Neural cell (in vitro differentiated cells): ENCODE data around the gene FLRT2. TPM values are rescaled to one million over a fixed set of nuclear protein-coding genes. Genes with fewer than 3 reads are reported as not detected.

ENCODE experiments used
- H2AFZ ChIP-seq: fragments of 200-600, 300-800 bp; sonication (generic), shearing (Covaris generic); 2 replicates; pipeline ENCODE4 v1.6.0; 2014; ENCODE audit warnings: low read depth, mild to moderate bottlenecking, antibody characterized with exemption, low read length, moderate library complexity
- H3F3A ChIP-seq: fragments of 200-600 bp; shearing (Covaris generic); 2 replicates; pipeline ENCODE4 v1.6.1; 2016; ENCODE audit warnings: mild to moderate bottlenecking, moderate library complexity, mixed read lengths, antibody characterized with exemption, low read length; ENCODE audit not compliant: insufficient read depth, poor library complexity, severe bottlenecking
- H3K27ac ChIP-seq: fragments of 200-600, 300-800 bp; sonication (generic), shearing (Covaris generic); 2 replicates; pipeline ENCODE4 v1.5.1; 2014; ENCODE audit warnings: mild to moderate bottlenecking, low read length, moderate library complexity
- H3K27me3 ChIP-seq: fragments of 300-800, 200-600 bp; sonication (generic), shearing (Covaris generic); 2 replicates; pipeline ENCODE4 v1.6.0; 2014; ENCODE audit warnings: mild to moderate bottlenecking, low read depth, low read length, moderate library complexity; ENCODE audit not compliant: insufficient read depth
- H3K36me3 ChIP-seq: fragments of 300-800, 200-600 bp; sonication (generic), shearing (Covaris generic); 2 replicates; pipeline ENCODE4 v1.5.1; 2014; ENCODE audit warnings: mild to moderate bottlenecking, antibody characterized with exemption, low read length, moderate library complexity; ENCODE audit not compliant: insufficient read depth
- H3K4me2 ChIP-seq: fragments of 300-800, 200-600 bp; sonication (generic), shearing (Covaris generic); 2 replicates; pipeline ENCODE4 v1.6.0; 2014; ENCODE audit warnings: mild to moderate bottlenecking, low read length
- H3K4me3 ChIP-seq: fragments of 300-800, 200-600 bp; sonication (generic), shearing (Covaris generic); 2 replicates; pipeline ENCODE4 v1.5.1; 2014; ENCODE audit warnings: mild to moderate bottlenecking, low read length, moderate library complexity
- H3K79me2 ChIP-seq: fragments of 200-600 bp; shearing (Covaris generic); replicated peaks from 2 replicates; pipeline ENCODE4 v1.6.0; 2014; ENCODE audit warnings: mild to moderate bottlenecking, low read length, moderate library complexity; ENCODE audit not compliant: insufficient read depth
- H3K9ac ChIP-seq: fragments of 300-800, 200-600 bp; sonication (generic), shearing (Covaris generic); 2 replicates; pipeline ENCODE4 v1.6.1; 2016; ENCODE audit warnings: mild to moderate bottlenecking, low read length, mixed read lengths
- H3K9me2 ChIP-seq: fragments of 200-600 bp; shearing (Covaris generic); 2 replicates; pipeline ENCODE4 v1.6.1; 2016; ENCODE audit warnings: mild to moderate bottlenecking, low read length, mixed read lengths; ENCODE audit not compliant: insufficient read depth
- H3K9me3 ChIP-seq: fragments of 200-600, 300-800 bp; sonication (generic), shearing (Covaris generic); 2 replicates; pipeline ENCODE4 v1.6.1; 2016; ENCODE audit warnings: mild to moderate bottlenecking, mixed run types, low read length, moderate library complexity, mixed read lengths
- H4K20me1 ChIP-seq: fragments of 200-600 bp; shearing (Covaris generic); 2 replicates; pipeline ENCODE4 v1.6.1; 2016; ENCODE audit warnings: mild to moderate bottlenecking, mixed run types; ENCODE audit not compliant: insufficient read depth
- EP300 ChIP-seq: fragments of 450-650 bp; conservative IDR thresholded peaks from 2 replicates; pipeline ENCODE4 v1.6.1; 2014; ENCODE audit warnings: antibody characterized with exemption, mild to moderate bottlenecking, moderate library complexity; ENCODE audit not compliant: poor library complexity, severe bottlenecking
- EZH2 ChIP-seq: fragments of 200-600, 300-800 bp; shearing (Covaris generic), sonication (generic); IDR thresholded peaks from 2 replicates; pipeline ENCODE4 v1.6.1; 2014; ENCODE audit warnings: antibody characterized with exemption, low read length, borderline replicate concordance, mild to moderate bottlenecking; ENCODE audit not compliant: insufficient read depth, poor library complexity, severe bottlenecking
- MXI1 ChIP-seq: fragments of 450-650 bp; conservative IDR thresholded peaks from 2 replicates; pipeline ENCODE4 v1.6.1; 2014; ENCODE audit warnings: antibody characterized with exemption, mild to moderate bottlenecking; ENCODE audit not compliant: poor library complexity, severe bottlenecking
- POLR2AphosphoS5 ChIP-seq: IDR thresholded peaks from 2 replicates; pipeline ENCODE4 v1.6.1; 2012
- RAD21 ChIP-seq: fragments of 450-650 bp; conservative IDR thresholded peaks from 2 replicates; pipeline ENCODE4 v1.6.1; 2014; ENCODE audit warnings: antibody characterized with exemption, mild to moderate bottlenecking, moderate library complexity
- REST ChIP-seq: IDR thresholded peaks from 2 replicates; pipeline ENCODE4 v1.6.1; 2012; ENCODE audit warnings: borderline replicate concordance
- SMC3 ChIP-seq: fragments of 450-650 bp; conservative IDR thresholded peaks from 2 replicates; pipeline ENCODE4 v1.6.1; 2014; ENCODE audit warnings: antibody characterized with exemption, mild to moderate bottlenecking, moderate library complexity; ENCODE audit not compliant: poor library complexity
- TAF1 ChIP-seq: IDR thresholded peaks from 2 replicates; pipeline ENCODE4 v1.6.1; 2012; ENCODE audit warnings: low read depth
- polyA plus RNA-seq: library from polyadenylated mRNA; depleted of rRNA; stranded (reverse); fragments of >200 nt; gene quantifications from 2 replicates; pipeline ENCODE4 v1.2.3, GENCODE V29; 2014
- TF ChIP-seq, protein P1 (sequence below): fragments of 450-650 bp; IDR thresholded peaks from 2 replicates; pipeline ENCODE4 v1.5.1; 2014; ENCODE audit warnings: antibody characterized with exemption, mild to moderate bottlenecking, moderate library complexity; ENCODE audit not compliant: poor library complexity, severe bottlenecking

Gene FLRT2
- polyA plus RNA-seq, 1 donor from 2014 or later, result 5.1 TPM

- Histone ChIP-seq H3K9me3 (no peaks in the 10 kb centered on the region), H3K9ac (no peak overlapping the region), H2AFZ (no peak overlapping the region), H3K4me2 (no peak overlapping the region), H3K79me2 (no peaks in the 10 kb centered on the region), H3K27ac (no peak overlapping the region), H4K20me1 (no peaks in the 10 kb centered on the region), H3K4me3 (no peak overlapping the region), H3F3A (no peaks in the 10 kb centered on the region), H3K36me3 (peaks cover 4% of the 10 kb centered on the region), H3K9me2 (no peaks in the 10 kb centered on the region), H3K27me3 (no peaks in the 10 kb centered on the region)
- TF ChIP-seq EZH2 (no peak), EP300 (no peak), REST (no peak), RAD21 (no peak), POLR2AphosphoS5 (no peak)
- TF ChIP-seq, protein P1, sequence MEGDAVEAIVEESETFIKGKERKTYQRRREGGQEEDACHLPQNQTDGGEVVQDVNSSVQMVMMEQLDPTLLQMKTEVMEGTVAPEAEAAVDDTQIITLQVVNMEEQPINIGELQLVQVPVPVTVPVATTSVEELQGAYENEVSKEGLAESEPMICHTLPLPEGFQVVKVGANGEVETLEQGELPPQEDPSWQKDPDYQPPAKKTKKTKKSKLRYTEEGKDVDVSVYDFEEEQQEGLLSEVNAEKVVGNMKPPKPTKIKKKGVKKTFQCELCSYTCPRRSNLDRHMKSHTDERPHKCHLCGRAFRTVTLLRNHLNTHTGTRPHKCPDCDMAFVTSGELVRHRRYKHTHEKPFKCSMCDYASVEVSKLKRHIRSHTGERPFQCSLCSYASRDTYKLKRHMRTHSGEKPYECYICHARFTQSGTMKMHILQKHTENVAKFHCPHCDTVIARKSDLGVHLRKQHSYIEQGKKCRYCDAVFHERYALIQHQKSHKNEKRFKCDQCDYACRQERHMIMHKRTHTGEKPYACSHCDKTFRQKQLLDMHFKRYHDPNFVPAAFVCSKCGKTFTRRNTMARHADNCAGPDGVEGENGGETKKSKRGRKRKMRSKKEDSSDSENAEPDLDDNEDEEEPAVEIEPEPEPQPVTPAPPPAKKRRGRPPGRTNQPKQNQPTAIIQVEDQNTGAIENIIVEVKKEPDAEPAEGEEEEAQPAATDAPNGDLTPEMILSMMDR, result no peak
Measured at GRCh38 chr14:85618390-85618789, 88.4 kb downstream of the FLRT2 start.

DNA sequence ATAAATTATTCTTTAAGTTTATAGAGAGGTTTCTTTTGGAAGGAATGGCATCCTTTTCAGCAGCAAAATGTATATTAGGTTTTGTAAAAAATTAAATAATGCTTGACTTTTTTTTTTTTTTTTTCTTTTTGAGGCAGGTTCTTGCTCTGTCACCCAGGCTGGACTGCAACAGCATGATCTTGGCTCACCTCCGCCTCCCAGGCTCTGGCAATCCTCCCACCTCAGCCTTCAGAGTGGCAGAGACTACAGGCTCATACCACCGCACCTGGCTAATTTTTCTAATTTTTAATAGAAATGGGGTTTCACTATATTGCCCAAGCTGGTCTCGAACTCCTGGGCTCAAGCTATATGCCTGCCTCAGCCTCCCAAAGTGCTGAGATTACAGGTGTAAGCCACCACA is 89.0 kb downstream of the FLRT2 start:
- no peaks in the 10 kb centered on the region for H3K9me2 ChIP-seq
- no peaks in the 10 kb centered on the region for H3K79me2 ChIP-seq
- H4K20me1 ChIP-seq, result no peaks in the 10 kb centered on the region
- no peaks in the 10 kb centered on the region for H3F3A ChIP-seq
- no peaks in the 10 kb centered on the region for H3K9me3 ChIP-seq
- H2AFZ ChIP-seq, result no peak overlapping the region
- H3K36me3 ChIP-seq, result peaks cover 4% of the 10 kb centered on the region
- H3K27ac ChIP-seq, result no peak overlapping the region
- H3K27me3 ChIP-seq, result no peaks in the 10 kb centered on the region
- H3K4me2 ChIP-seq, result no peak overlapping the region
- TF ChIP-seq, protein P1, result no peak
- TF ChIP-seq POLR2AphosphoS5 (no peak), TAF1 (no peak), EP300 (no peak), REST (no peak), SMC3 (no peak), EZH2 (no peak), RAD21 (no peak), MXI1 (no peak)
- no peak overlapping the region for H3K4me3 ChIP-seq
- H3K9ac ChIP-seq, result no peak overlapping the region
